Stomach (tissue), 4 donors: Measurements from ENCODE around the gene ANKLE2.

Experiments used
- EP300 ChIP-seq: sonication (generic); formaldehyde crosslinking; IDR thresholded peaks from one replicate; pipeline ENCODE4 v1.6.1; 2017; ENCODE audit warnings: antibody characterized with exemption
- POLR2A ChIP-seq, 4 donors: fragments of 450-650 bp; IDR thresholded peaks; one replicate each; pipeline ENCODE4 v1.6.1; 2016; ENCODE audit warnings: antibody characterized with exemption in 4 of 4, control low read depth in 2 of 4, mild to moderate bottlenecking in 1 of 4, moderate library complexity in 1 of 4
- POLR2AphosphoS5 ChIP-seq, 3 donors: sonication (generic); formaldehyde crosslinking; IDR thresholded peaks; one replicate each; pipeline ENCODE4 v1.6.1; 2016; ENCODE audit warnings: antibody characterized with exemption in 3 of 3
- TF ChIP-seq, protein P1 (sequence below), 7 experiments: fragments of 450-650 bp in 4 of 7; fragments of 200-600 bp in 3 of 7; sonication (generic) in 3 of 7; IDR thresholded peaks; one replicate each; pipeline ENCODE4 v1.5.1; 2016 to 2019; ENCODE audit warnings: antibody characterized with exemption in 7 of 7, control low read depth in 2 of 7, mild to moderate bottlenecking in 1 of 7

DNA sequence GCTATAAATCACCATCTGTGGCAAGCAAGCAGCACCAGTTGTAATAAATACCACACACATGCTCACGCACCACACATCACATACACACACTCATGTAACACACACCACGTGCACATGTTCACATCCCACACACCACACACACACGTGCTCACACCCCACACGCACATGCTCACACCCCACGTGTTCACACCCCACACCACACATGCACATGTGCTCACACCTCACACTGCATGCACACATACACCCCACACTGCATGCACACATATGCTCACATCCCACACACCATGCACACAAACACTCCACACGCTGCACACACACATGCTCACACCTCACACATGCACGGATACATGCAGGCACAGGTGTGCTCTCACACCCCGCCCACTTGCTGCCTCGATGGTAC is 22.9 kb upstream of the ANKLE2 start:
- TF ChIP-seq POLR2A (IDR thresholded peaks at IDR 0.05) (no peak), EP300 (no peak), POLR2AphosphoS5 (IDR thresholded peaks at IDR 0.05) (no peak)
- TF ChIP-seq, protein P1, sequence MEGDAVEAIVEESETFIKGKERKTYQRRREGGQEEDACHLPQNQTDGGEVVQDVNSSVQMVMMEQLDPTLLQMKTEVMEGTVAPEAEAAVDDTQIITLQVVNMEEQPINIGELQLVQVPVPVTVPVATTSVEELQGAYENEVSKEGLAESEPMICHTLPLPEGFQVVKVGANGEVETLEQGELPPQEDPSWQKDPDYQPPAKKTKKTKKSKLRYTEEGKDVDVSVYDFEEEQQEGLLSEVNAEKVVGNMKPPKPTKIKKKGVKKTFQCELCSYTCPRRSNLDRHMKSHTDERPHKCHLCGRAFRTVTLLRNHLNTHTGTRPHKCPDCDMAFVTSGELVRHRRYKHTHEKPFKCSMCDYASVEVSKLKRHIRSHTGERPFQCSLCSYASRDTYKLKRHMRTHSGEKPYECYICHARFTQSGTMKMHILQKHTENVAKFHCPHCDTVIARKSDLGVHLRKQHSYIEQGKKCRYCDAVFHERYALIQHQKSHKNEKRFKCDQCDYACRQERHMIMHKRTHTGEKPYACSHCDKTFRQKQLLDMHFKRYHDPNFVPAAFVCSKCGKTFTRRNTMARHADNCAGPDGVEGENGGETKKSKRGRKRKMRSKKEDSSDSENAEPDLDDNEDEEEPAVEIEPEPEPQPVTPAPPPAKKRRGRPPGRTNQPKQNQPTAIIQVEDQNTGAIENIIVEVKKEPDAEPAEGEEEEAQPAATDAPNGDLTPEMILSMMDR (IDR thresholded peaks at IDR 0.05), result no peak
